ENCODE data around the gene TMEM240. TPM values are rescaled to one million over a fixed set of nuclear protein-coding genes. Genes with fewer than 3 reads are reported as not detected.
A peak's percentile ranks its signal among the peaks of the same experiment; 100 is the strongest.

The TMEM240 gene
- total and polyA plus RNA-seq, 10 donors, result 0.39 to 5.3 (median 2.6) TPM; not detected in 1

DNA sequence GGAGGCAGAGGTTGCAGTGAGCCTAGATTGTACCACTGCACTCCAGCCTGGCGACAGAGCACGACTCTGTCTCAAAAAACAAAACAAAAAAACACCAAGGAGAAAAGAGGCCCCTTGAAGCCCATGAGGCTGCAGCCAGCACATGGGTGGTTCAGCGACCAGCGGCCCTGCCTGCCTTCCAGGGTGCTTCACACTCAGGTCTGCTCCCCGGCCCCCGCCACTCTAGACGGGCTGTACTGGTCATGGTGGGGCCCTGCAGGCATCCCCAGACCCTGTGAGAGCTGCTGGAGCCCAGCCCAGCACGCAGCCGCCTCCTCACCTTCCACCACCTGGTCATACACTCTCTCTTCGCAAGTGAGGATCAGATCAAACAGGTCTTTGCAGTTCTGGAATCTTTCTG lies 4.1 kb upstream of the TMEM240 start:
- no peak for DNase-seq
- TF ChIP-seq POLR2A (IDR thresholded peaks at IDR 0.05), result no peak
- TF ChIP-seq POLR2AphosphoS5 (IDR thresholded peaks at IDR 0.05), result peak in 1 of 3 donors; percentile 59
- TF ChIP-seq, protein P1, sequence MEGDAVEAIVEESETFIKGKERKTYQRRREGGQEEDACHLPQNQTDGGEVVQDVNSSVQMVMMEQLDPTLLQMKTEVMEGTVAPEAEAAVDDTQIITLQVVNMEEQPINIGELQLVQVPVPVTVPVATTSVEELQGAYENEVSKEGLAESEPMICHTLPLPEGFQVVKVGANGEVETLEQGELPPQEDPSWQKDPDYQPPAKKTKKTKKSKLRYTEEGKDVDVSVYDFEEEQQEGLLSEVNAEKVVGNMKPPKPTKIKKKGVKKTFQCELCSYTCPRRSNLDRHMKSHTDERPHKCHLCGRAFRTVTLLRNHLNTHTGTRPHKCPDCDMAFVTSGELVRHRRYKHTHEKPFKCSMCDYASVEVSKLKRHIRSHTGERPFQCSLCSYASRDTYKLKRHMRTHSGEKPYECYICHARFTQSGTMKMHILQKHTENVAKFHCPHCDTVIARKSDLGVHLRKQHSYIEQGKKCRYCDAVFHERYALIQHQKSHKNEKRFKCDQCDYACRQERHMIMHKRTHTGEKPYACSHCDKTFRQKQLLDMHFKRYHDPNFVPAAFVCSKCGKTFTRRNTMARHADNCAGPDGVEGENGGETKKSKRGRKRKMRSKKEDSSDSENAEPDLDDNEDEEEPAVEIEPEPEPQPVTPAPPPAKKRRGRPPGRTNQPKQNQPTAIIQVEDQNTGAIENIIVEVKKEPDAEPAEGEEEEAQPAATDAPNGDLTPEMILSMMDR (IDR thresholded peaks at IDR 0.05 in 8 of 11, conservative IDR thresholded peaks at IDR 0.05 in 3 of 11), result no peak
- 90 to 97% (median 94%) methylated on average over 10 of the region's 10 CpGs for WGBS, 5 donors
- intact Hi-C loops (cut with DNase I; ENCODE audit: low total_unique reads), result no loop called here
- Histone ChIP-seq H3K27me3 (replicated peaks in 1 of 7) (peaks cover 0 to 14% (median 0%) of the 10 kb centered on the region in 7 donors), H3K4me1 (peaks cover 0 to 56% (median 18%) of the 10 kb centered on the region in 6 donors), H3K9me3 (no peaks in the 10 kb centered on the region), H3K27ac (no peak overlapping the region), H3K4me3 (no peak overlapping the region), H3K36me3 (peaks cover 0 to 82% (median 24%) of the 10 kb centered on the region in 6 donors)

DNA sequence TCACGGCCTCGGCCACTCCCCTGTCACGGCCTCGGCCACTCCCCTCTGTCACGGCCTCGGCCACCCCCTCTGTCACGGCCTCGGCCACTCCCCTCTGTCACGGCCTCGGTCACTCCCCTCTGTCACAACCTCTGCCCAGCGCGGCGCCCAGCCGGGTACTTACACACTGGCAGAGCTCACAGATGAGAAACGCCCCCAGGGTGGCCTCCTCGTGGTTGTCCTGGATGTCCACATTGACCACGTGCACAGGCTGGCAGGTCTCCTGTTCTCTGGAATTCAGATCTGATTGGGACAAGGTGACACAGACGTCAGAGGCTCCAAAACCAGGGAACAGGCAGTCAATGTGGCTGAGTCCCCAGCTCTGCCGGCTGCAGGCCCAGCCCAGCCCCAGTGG lies 3.3 kb upstream of the TMEM240 start:
- Histone ChIP-seq H3K27me3 (replicated peaks in 1 of 7) (peaks cover 0 to 20% (median 0%) of the 10 kb centered on the region in 7 donors), H3K36me3 (peaks cover 0 to 80% (median 24%) of the 10 kb centered on the region in 6 donors), H3K4me1 (peaks cover 0 to 64% (median 26%) of the 10 kb centered on the region in 6 donors), H3K27ac (peak overlapping the region in 1 of 8 donors; percentile 38), H3K9me3 (no peaks in the 10 kb centered on the region), H3K4me3 (peak overlapping the region in 2 of 8 donors; percentile 10 to 15)
- TF ChIP-seq, protein P1 (IDR thresholded peaks at IDR 0.05 in 8 of 11, conservative IDR thresholded peaks at IDR 0.05 in 3 of 11), result no peak
- no peak for TF ChIP-seq POLR2AphosphoS5 (IDR thresholded peaks at IDR 0.05)
- no peak for TF ChIP-seq POLR2A (IDR thresholded peaks at IDR 0.05)
- intact Hi-C loops (cut with DNase I; ENCODE audit: low total_unique reads), result no loop called here
- 58 to 85% (median 65%) methylated on average over 17 to 19 of the region's 19 CpGs for WGBS, 5 donors
- DNase-seq, result no peak

DNA sequence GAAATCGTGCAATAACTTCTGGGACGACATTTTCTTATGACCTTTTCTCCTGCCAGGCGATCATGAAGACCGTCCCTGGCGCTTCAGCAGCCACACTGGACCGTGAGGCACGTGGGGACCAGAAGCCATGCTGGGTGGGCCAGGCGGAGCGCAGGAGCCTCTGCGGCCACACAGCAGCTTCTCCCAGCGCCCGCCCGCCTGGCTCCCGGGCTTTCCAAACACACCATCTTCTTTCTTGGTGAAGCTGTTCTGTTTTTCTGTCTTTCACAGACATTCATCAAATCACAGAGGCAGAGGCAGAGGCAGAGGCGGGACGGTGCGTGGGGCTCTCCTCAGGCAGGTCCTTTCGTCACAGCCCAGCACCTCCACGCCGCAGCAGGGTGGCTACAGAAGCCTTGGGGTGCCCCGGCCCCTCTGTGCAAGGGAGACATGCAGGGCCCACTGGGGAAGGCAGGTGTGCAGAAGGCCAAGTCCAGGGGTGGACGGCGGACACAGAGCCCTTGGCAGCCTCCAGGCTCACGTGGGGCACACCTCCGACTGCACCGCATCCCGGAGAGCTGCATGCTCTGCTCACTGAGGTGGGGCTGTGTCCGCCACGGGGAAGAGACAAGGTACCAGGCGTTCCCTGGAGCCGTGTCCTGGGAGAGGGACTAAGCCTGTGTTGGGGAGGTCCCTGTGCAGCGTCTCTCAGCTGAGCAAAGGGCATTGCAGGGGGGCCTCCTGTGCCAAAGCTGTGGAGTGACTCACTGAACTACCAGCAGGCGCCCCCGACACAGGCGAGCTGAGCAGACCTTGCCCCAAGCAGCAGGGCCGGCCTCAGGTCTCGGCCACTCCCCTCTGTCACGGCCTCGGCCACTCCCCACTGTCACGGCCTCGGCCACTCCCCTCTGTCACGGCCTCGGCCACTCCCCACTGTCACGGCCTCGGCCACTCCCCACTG lies 2.6 kb upstream of the TMEM240 start:
- peaks cover 0 to 73% (median 24%) of the 10 kb centered on the region in 6 donors for H3K36me3 ChIP-seq
- no peak for DNase-seq
- peak overlapping the region in 2 of 8 donors; percentile 10 to 15 for H3K4me3 ChIP-seq
- peaks cover 0 to 20% (median 0%) of the 10 kb centered on the region in 7 donors for H3K27me3 ChIP-seq (replicated peaks in 1 of 7)
- H3K27ac ChIP-seq, result peak overlapping the region in 1 of 8 donors; percentile 38
- peaks cover 0 to 71% (median 28%) of the 10 kb centered on the region in 6 donors for H3K4me1 ChIP-seq
- TF ChIP-seq POLR2AphosphoS5 (IDR thresholded peaks at IDR 0.05) (peak; percentile 4 to 39 (median 19)), POLR2A (IDR thresholded peaks at IDR 0.05) (no peak)
- no peaks in the 10 kb centered on the region for H3K9me3 ChIP-seq
- intact Hi-C loops (cut with DNase I; ENCODE audit: low total_unique reads), result no loop called here
- WGBS, 5 donors, result 83 to 91% (median 85%) methylated on average over 33 to 45 of the region's 45 CpGs

DNA sequence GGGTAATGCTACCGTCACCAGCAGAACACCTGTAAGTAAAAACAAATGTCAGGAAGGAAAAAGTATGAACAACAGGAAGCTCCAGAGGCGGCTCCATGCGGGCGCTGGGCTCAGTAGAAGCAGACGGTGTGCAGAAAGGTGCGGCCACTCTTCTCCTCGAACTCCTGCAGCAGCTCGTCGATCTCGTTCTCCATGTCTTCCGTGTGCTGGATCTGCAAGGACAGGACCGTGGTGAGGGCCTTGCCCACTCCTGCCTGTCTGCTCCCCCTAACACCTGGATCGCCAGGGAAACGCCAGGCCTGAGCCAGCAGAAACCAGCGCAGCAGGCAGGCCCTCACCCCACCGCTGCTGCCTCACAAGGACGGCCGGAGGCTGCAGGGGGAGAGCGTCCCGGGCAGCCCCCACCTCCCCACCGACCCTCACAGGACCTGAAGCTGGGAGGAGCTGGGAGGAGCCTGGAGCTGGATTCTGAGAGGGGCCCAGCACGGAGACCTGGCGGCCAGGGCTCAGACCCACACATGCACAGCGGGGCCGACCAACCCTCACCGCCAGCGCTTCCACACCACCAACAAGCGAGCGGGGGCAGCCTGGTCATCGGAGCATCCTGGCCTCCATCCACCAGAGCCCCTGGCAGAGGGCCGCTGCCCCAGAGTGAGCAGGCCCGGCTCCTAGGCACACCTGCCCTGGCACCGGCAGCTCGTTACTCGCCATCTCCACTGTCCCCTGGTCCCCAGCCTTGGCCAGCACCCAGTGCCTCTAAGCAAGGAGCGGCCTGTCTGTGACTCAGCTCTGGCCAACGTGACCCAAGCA lies 1.7 kb upstream of the TMEM240 start:
- TF ChIP-seq, protein P1 (IDR thresholded peaks at IDR 0.05 in 8 of 11, conservative IDR thresholded peaks at IDR 0.05 in 3 of 11), result no peak
- peak in 2 of 3 donors; percentile 16 to 51 for TF ChIP-seq POLR2AphosphoS5 (IDR thresholded peaks at IDR 0.05)
- no peak for TF ChIP-seq POLR2A (IDR thresholded peaks at IDR 0.05)
- whole genome bisulfite sequencing, 5 donors, result 88 to 91% (median 89%) methylated on average over 21 to 37 of the region's 37 CpGs

More for the DNA sequence above, 1.7 kb upstream of the TMEM240 start:
- H3K27ac ChIP-seq, result no peak overlapping the region
- intact Hi-C loops (cut with DNase I; ENCODE audit: low total_unique reads), result no loop called here
- peaks cover 0 to 71% (median 28%) of the 10 kb centered on the region in 6 donors for H3K4me1 ChIP-seq
- no peaks in the 10 kb centered on the region for H3K9me3 ChIP-seq
- H3K4me3 ChIP-seq, result no peak overlapping the region
- DNase-seq, result no peak
- H3K27me3 ChIP-seq (replicated peaks in 1 of 7), result peaks cover 0 to 20% (median 0%) of the 10 kb centered on the region in 7 donors
- peaks cover 0 to 64% (median 24%) of the 10 kb centered on the region in 6 donors for H3K36me3 ChIP-seq

Measured in spleen (tissue), 11 donors.